Neutrophil (primary cell): ENCODE results near the gene SEMA3D.

Source experiments
- H3K27ac ChIP-seq: fragments of 200-600 bp; sonication (generic); 2 replicates; pipeline ENCODE4 v1.5.1; 2016; ENCODE audit warnings: mild to moderate bottlenecking, moderate library complexity
- H3K27me3 ChIP-seq: fragments of 200-600 bp; sonication (generic); 2 replicates; pipeline ENCODE4 v1.6.0; 2016; ENCODE audit warnings: mild to moderate bottlenecking
- H3K36me3 ChIP-seq: fragments of 200-600 bp; sonication (generic); 2 replicates; pipeline ENCODE4 v1.5.1; 2017
- H3K4me1 ChIP-seq, 2 experiments: fragments of 200-600 bp in 1 of 2; sonication (generic) in 1 of 2; 1 replicate in 1 of 2; 2 replicates in 1 of 2; pipeline versions ENCODE4 v1.5.1 to v1.6.1; 2013 to 2016; ENCODE audit warnings: low read depth in 1 of 2, low read length in 1 of 2, mild to moderate bottlenecking in 1 of 2, moderate library complexity in 1 of 2; ENCODE audit not compliant: control insufficient read depth in 1 of 2, insufficient read depth in 1 of 2
- H3K4me3 ChIP-seq, 2 experiments: fragments of 200-600 bp in 1 of 2; sonication (generic) in 1 of 2; 1 replicate in 1 of 2; 2 replicates in 1 of 2; pipeline ENCODE4 v1.5.1; 2013 to 2016; ENCODE audit warnings: low read depth in 1 of 2, low read length in 1 of 2, mild to moderate bottlenecking in 1 of 2, moderate library complexity in 1 of 2
- H3K9me3 ChIP-seq: fragments of 200-600 bp; sonication (generic); 2 replicates; pipeline ENCODE4 v1.5.1; 2016
- CTCF ChIP-seq: fragments of 200-600 bp; sonication (generic); IDR thresholded peaks from 2 replicates; pipeline ENCODE4 v1.5.1; 2016; ENCODE audit warnings: antibody characterized with exemption

Gene SEMA3D

GRCh38 chr7:85097844-85098243 lies 89.0 kb downstream of the SEMA3D start:
- no peak for TF ChIP-seq CTCF
- H3K4me1 ChIP-seq = no peaks in the 10 kb centered on the region
- no peak overlapping the region for H3K4me3 ChIP-seq
- no peak overlapping the region for H3K27ac ChIP-seq
- H3K9me3 ChIP-seq = no peaks in the 10 kb centered on the region
- H3K36me3 ChIP-seq = no peaks in the 10 kb centered on the region
- no peaks in the 10 kb centered on the region for H3K27me3 ChIP-seq

- H3K27ac ChIP-seq = no peak overlapping the region
- H3K27me3 ChIP-seq = no peaks in the 10 kb centered on the region
- no peaks in the 10 kb centered on the region for H3K9me3 ChIP-seq
- H3K36me3 ChIP-seq = no peaks in the 10 kb centered on the region
- H3K4me3 ChIP-seq = no peak overlapping the region
- no peak for TF ChIP-seq CTCF
- H3K4me1 ChIP-seq = no peaks in the 10 kb centered on the region
Observed at GRCh38 chr7:85095806-85096205, 91.0 kb downstream of the SEMA3D start.

DNA sequence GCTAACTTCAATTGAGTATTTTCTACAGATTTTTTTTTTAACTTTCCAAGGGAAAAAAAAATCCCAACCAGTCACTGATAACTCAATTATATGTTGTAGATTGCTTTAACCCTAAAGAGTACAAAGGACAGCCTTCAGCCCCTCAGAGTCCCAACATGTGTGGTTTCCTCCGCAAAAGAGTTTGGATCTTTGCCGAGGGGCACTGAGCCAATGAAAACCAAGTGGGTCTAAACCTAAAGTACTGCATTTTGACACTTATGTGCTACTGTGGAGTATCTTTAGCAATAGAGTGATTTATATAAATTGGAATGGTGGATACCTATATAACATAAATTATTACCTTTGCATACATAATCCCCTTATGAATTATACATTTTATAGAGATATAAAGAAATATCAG lies 91.5 kb downstream of the SEMA3D start:
- Histone ChIP-seq H3K36me3 (no peaks in the 10 kb centered on the region), H3K27me3 (no peaks in the 10 kb centered on the region), H3K27ac (no peak overlapping the region), H3K4me3 (no peak overlapping the region), H3K9me3 (no peaks in the 10 kb centered on the region), H3K4me1 (no peaks in the 10 kb centered on the region)
- no peak for TF ChIP-seq CTCF

DNA sequence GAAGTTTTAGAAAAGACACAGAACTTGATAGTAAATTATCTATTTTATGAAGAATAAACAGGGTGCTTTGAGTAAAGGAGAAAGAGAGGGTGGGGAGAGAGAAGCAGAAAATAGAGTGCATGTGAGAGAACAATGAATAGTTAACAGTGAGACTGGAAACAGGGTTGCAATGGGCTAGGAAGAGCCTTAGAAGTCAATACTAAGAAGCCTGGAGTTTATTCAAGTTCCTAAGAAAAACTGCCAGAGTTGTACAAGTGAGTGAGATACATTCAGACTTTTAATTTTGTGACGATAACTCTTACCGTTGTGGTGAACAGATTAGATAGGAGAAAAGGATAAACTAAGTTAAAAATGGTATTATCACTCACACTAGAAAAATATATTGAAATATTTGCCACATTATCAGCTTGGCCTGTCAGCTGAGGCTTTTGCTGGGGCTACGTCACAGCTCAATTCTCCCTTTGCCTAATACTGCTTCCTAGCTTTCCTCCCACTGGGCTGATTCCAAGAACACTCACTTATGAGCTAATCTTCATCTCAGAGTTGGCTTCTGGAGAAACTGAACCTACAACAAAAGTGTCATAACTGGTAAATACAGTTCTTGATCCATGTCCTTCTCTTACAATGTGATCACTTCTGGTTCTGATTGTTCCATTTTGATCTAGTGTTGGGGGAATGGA lies 92.7 kb downstream of the SEMA3D start:
- TF ChIP-seq CTCF = no peak
- H3K27ac ChIP-seq = no peak overlapping the region
- H3K27me3 ChIP-seq = no peaks in the 10 kb centered on the region
- no peak overlapping the region for H3K4me3 ChIP-seq
- no peaks in the 10 kb centered on the region for H3K36me3 ChIP-seq
- no peaks in the 10 kb centered on the region for H3K4me1 ChIP-seq
- H3K9me3 ChIP-seq = no peaks in the 10 kb centered on the region

- Histone ChIP-seq H3K9me3 (no peaks in the 10 kb centered on the region), H3K27ac (no peak overlapping the region), H3K27me3 (no peaks in the 10 kb centered on the region), H3K36me3 (no peaks in the 10 kb centered on the region), H3K4me1 (no peaks in the 10 kb centered on the region), H3K4me3 (no peak overlapping the region)
- no peak for TF ChIP-seq CTCF
Observed at GRCh38 chr7:85091565-85091928, 95.3 kb downstream of the SEMA3D start.
